HEK293 (cell line): ENCODE measurements around the gene CFAP119.

Experiments used
- ZNF239 ChIP-seq: fragments of 450-650 bp; formaldehyde crosslinking; IDR thresholded peaks from 2 replicates; pipeline ENCODE4 v1.5.1; 2016; ENCODE audit warnings: missing biosample characterization, missing genetic modification characterization
- ZNF335 ChIP-seq: fragments of 450-650 bp; formaldehyde crosslinking; conservative IDR thresholded peaks from 2 replicates; pipeline ENCODE4 v1.5.1; 2016; ENCODE audit warnings: missing biosample characterization, missing genetic modification characterization
- ZNF521 ChIP-seq: fragments of 450-650 bp; formaldehyde crosslinking; IDR thresholded peaks from 2 replicates; pipeline ENCODE4 v1.5.1; 2017; ENCODE audit warnings: missing biosample characterization, mild to moderate bottlenecking, missing genetic modification characterization

- TF ChIP-seq ZNF521 (tag by site-specific recombination) (no peak), ZNF239 (tag by site-specific recombination) (no peak), ZNF335 (tag by site-specific recombination) (no peak)
Measured at GRCh38 chr16:30783280-30784109, 21.6 kb upstream of the CFAP119 start.
